ENCODE data around the gene TGIF2.
A peak's percentile ranks its signal among the peaks of the same experiment; 100 is the strongest.

The TGIF2 gene

DNA sequence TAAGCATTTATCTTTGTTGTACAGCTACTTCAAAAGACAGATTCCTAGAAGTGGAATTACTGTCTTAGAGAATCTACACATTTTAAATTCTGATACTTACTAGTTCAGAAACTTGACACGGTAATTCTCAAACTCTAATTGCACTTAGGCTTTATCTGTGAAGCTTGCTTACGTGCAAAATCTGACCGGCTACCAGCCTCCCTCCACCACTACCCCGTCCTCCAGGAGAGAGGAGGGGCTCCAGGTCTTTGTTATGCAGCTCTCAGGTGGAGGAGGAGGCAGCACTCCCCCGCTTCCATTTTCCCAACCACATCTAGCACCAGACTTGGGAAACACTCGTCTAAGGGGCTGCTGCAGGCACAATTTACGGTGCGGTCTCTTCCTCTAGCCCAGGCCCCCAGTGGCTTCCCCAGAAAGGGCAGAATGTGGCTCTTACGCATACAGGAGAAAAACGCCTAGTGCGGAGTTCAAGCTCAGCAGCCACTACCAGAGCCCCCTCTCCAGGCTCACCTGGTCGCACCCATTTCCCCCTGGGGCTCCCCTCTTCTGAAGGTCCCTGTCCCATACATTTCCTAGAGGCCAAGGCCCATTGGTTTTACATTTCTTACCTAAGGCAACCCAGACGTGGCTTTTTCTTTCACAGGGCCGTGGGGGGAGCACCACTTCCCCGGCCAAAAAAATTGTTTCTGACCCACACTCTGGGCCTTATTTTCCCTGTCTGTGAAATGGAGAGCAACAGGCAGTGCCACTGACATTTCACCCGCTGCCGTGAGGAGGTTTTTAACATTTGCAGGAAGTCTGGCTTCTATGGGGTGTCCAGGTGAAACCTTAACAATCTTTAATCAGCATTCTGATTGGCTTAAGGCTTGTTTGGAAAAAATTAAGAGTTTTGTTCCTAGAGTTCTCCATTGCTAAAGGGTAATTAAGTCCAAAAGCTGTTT, 1.6 kb upstream of the TGIF2 start:
- H3K27me3 ChIP-seq (ENCODE audit: insufficient read depth, low read depth) = no peaks in the 10 kb centered on the region
- no peak overlapping the region for H3K27ac ChIP-seq
- peak overlapping the region; percentile 67; the same call in 1 of the 2 replicates for H2AFZ ChIP-seq (ENCODE audit: low read depth)
- H4K20me1 ChIP-seq (ENCODE audit: insufficient read depth) = peaks cover 12% of the 10 kb centered on the region; the same call in 1 of the 2 replicates
- H3K79me2 ChIP-seq (ENCODE audit: insufficient read depth, low read depth) = peaks cover 25% of the 10 kb centered on the region
- H3K4me2 ChIP-seq = no peak overlapping the region
- H3K36me3 ChIP-seq (ENCODE audit: insufficient read depth) = no peaks in the 10 kb centered on the region
- H3K4me3 ChIP-seq (IDR thresholded peaks at IDR 0.05; ENCODE audit: insufficient read depth, low read depth, low read length) = no peak overlapping the region
- H3K4me1 ChIP-seq (ENCODE audit: low read depth, poor library complexity, severe bottlenecking) = peaks cover 22% of the 10 kb centered on the region
- no peak overlapping the region for H3K9ac ChIP-seq
- TF ChIP-seq, protein P1, sequence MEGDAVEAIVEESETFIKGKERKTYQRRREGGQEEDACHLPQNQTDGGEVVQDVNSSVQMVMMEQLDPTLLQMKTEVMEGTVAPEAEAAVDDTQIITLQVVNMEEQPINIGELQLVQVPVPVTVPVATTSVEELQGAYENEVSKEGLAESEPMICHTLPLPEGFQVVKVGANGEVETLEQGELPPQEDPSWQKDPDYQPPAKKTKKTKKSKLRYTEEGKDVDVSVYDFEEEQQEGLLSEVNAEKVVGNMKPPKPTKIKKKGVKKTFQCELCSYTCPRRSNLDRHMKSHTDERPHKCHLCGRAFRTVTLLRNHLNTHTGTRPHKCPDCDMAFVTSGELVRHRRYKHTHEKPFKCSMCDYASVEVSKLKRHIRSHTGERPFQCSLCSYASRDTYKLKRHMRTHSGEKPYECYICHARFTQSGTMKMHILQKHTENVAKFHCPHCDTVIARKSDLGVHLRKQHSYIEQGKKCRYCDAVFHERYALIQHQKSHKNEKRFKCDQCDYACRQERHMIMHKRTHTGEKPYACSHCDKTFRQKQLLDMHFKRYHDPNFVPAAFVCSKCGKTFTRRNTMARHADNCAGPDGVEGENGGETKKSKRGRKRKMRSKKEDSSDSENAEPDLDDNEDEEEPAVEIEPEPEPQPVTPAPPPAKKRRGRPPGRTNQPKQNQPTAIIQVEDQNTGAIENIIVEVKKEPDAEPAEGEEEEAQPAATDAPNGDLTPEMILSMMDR (conservative IDR thresholded peaks at IDR 0.05; ENCODE audit: low read depth, low read length) = no peak

DNA sequence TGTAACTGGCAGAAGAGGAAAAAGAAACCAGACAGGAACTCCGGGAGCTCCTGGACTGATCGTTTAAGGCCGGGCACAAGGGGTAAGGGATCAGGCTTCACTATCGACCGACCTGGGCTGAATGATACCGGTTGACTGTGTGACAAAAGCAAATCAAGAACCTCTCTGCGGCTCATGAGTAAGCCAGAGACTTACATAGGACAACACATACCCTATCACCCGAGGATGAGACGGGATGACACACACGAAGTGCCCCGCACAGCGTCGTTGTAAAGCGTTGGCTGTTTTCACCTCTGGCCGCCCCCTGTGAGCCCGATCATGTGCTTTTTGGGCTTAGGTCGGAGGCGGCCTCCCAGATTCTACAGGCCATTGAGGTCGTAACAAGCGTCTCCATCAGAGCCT, 695 bp upstream of the TGIF2 start:
- Histone ChIP-seq H3K27me3 (ENCODE audit: insufficient read depth, low read depth) (no peaks in the 10 kb centered on the region), H3K4me2 (peak overlapping the region; percentile 58; the same call in 1 of the 2 replicates), H3K27ac (0 out of 2 replicates have a peak overlapping the region, but pooled peaks have one; percentile 89), H3K79me2 (ENCODE audit: insufficient read depth, low read depth) (peaks cover 34% of the 10 kb centered on the region), H2AFZ (ENCODE audit: low read depth) (peak overlapping the region; percentile 67; the same call in 1 of the 2 replicates), H4K20me1 (ENCODE audit: insufficient read depth) (peaks cover 15% of the 10 kb centered on the region), H3K36me3 (ENCODE audit: insufficient read depth) (no peaks in the 10 kb centered on the region), H3K4me3 (IDR thresholded peaks at IDR 0.05; ENCODE audit: insufficient read depth, low read depth, low read length) (no peak overlapping the region), H3K9ac (peak overlapping the region; percentile 100), H3K4me1 (ENCODE audit: low read depth, poor library complexity, severe bottlenecking) (peaks cover 28% of the 10 kb centered on the region)
- TF ChIP-seq, protein P1 (conservative IDR thresholded peaks at IDR 0.05; ENCODE audit: low read depth, low read length) = no peak

DNA sequence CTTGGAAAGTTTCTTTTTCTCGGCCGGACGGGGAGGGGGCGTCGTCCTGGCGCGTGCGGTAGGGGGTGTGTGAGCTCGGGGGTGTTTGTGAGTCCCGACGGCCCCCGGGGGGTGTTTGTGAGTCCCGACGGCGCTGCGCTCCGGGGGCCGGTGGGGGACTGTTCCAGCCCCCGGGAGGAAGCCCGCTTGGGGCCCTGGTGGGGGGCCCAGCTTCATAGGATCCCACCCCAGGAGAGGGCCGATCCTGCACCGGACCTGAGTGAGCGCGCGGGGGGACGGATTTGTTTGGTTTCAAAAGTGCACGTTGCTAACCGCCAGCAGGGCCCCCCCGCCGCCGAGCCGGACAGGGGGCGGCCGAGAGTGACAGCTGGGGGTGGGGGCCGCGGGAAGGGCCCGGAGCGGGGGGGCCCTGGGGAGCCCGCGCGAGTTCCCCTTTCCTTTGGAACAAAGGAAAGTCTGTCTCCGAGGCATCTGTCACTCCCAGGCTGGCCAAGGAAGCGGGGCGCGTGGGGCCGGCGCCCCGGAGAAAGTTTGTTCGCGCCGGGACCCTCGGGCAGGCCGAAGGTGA, 485 bp downstream of the TGIF2 start:
- peak overlapping the region; percentile 89 for H3K27ac ChIP-seq
- peak overlapping the region; percentile 71 for H3K4me2 ChIP-seq
- H4K20me1 ChIP-seq (ENCODE audit: insufficient read depth) = peaks cover 21% of the 10 kb centered on the region
- H3K4me1 ChIP-seq (ENCODE audit: low read depth, poor library complexity, severe bottlenecking) = peaks cover 34% of the 10 kb centered on the region
- peak overlapping the region; percentile 100 for H3K9ac ChIP-seq
- no peaks in the 10 kb centered on the region for H3K27me3 ChIP-seq (ENCODE audit: insufficient read depth, low read depth)
- peak overlapping the region; percentile 67; the same call in 1 of the 2 replicates for H2AFZ ChIP-seq (ENCODE audit: low read depth)
- peaks cover 46% of the 10 kb centered on the region for H3K79me2 ChIP-seq (ENCODE audit: insufficient read depth, low read depth)
- TF ChIP-seq, protein P1 (conservative IDR thresholded peaks at IDR 0.05; ENCODE audit: low read depth, low read length) = no peak
- H3K4me3 ChIP-seq (IDR thresholded peaks at IDR 0.05; ENCODE audit: insufficient read depth, low read depth, low read length) = peak overlapping the region; percentile 55
- no peaks in the 10 kb centered on the region for H3K36me3 ChIP-seq (ENCODE audit: insufficient read depth)

DNA sequence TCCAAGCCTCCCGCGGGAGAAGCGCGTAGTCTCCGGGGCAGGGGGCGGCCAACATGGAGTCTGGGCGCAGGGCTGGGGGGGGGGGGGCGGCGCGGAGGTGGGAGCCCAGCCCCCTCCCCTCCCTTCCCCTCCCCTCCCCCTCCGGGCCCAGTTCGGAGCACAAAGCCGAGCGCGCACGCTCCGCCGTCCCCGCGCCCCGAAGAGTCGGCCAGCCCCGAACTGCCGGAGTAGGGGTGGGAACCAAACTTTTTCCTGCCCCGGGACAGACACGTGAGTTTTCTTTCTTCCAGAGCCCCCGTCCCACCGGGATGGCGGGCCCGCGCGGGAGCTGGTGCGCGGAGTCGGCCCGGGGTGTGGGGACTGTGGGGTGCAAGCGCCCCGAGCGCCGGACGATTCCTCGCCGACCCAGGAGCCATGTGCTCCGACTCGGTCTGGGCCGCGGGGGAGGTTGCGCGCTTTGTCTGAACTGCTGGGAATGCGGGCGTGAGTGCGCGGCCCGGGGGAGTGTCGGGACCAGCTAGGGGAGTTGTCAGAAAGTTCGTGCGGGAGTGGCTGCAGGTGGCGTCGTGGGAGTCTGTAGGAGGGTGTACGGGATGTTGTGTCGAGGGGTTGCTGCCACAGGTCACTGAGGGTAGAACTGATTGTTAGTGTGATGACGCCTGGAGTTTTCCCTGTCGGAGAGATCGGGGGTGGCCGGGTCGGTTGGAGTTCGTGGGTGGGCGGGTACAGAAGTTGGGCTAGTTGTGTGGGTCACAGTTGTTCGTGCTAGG, 1.2 kb downstream of the TGIF2 start:
- H3K27ac ChIP-seq = peak overlapping the region; percentile 89
- peaks cover 52% of the 10 kb centered on the region for H3K79me2 ChIP-seq (ENCODE audit: insufficient read depth, low read depth)
- peak overlapping the region; percentile 67; the same call in 1 of the 2 replicates for H2AFZ ChIP-seq (ENCODE audit: low read depth)
- H4K20me1 ChIP-seq (ENCODE audit: insufficient read depth) = peaks cover 21% of the 10 kb centered on the region
- H3K4me3 ChIP-seq (IDR thresholded peaks at IDR 0.05; ENCODE audit: insufficient read depth, low read depth, low read length) = peak overlapping the region; percentile 55
- peaks cover 34% of the 10 kb centered on the region for H3K4me1 ChIP-seq (ENCODE audit: low read depth, poor library complexity, severe bottlenecking)
- no peaks in the 10 kb centered on the region for H3K27me3 ChIP-seq (ENCODE audit: insufficient read depth, low read depth)
- TF ChIP-seq, protein P1 (conservative IDR thresholded peaks at IDR 0.05; ENCODE audit: low read depth, low read length) = 0 out of 2 replicates have a peak, but pooled peaks have one; percentile 15
- peak overlapping the region; percentile 100 for H3K9ac ChIP-seq
- H3K36me3 ChIP-seq (ENCODE audit: insufficient read depth) = no peaks in the 10 kb centered on the region
- H3K4me2 ChIP-seq = peak overlapping the region; percentile 71
